H1 (cell line): Measurements from ENCODE around the gene SLC10A6. TPM values are rescaled to one million over a fixed set of nuclear protein-coding genes. Genes with fewer than 3 reads are reported as not detected.

Experiments used
- CTCF ChIA-PET: fragments of 300-600 bp; sonication (Branson Sonifier 250); formaldehyde crosslinking; loops from one replicate; lab custom pipeline; 2021; ENCODE audit not compliant: partially characterized antibody; lab: Charles Lee
- POLR2A ChIA-PET: fragments of 300-600 bp; sonication (Branson Sonifier 250); formaldehyde crosslinking; loops from one replicate; lab custom pipeline; 2021; ENCODE audit warnings: inconsistent platforms; ENCODE audit not compliant: partially characterized antibody; lab: Charles Lee
- DNase-seq, 2 experiments: peaks; one replicate each; pipeline versions ENCODE4 v3.0.0 to v3.0.0-alpha.2; 2010 to 2022; ENCODE audit warnings: low spot score in 2 of 2, low read depth in 1 of 2, mixed read lengths in 1 of 2
- FAIRE-seq: peaks from 2 replicates; lab custom pipeline; 2011; peaks lifted over from hg19 to GRCh38; lab: Jason Lieb, UNC
- H2AFZ ChIP-seq: 2 replicates; pipeline ENCODE4 v1.8.1; 2012; ENCODE audit warnings: low read length, inconsistent platforms
- H2AK5ac ChIP-seq: 2 replicates; pipeline ENCODE4 v1.6.1; 2013; ENCODE audit warnings: low read depth, low read length
- H2BK120ac ChIP-seq: replicated peaks from 2 replicates; pipeline ENCODE3; 2013; ENCODE audit warnings: low read depth, low read length, inconsistent platforms
- H2BK12ac ChIP-seq: 2 replicates; pipeline ENCODE4 v1.6.1; 2013; ENCODE audit warnings: low read depth, low read length
- H2BK15ac ChIP-seq: 2 replicates; pipeline ENCODE4 v1.6.1; 2013; ENCODE audit warnings: low read length
- H2BK20ac ChIP-seq: 2 replicates; pipeline ENCODE4 v1.6.1; 2013; ENCODE audit warnings: low read length
- H2BK5ac ChIP-seq: 2 replicates; pipeline ENCODE4 v1.6.1; 2013; ENCODE audit warnings: low read depth, low read length
- H3K14ac ChIP-seq: 2 replicates; pipeline ENCODE4 v1.6.1; 2013; ENCODE audit warnings: inconsistent platforms; ENCODE audit not compliant: insufficient read length
- H3K18ac ChIP-seq: 2 replicates; pipeline ENCODE4 v1.6.1; 2013; ENCODE audit warnings: low read length; ENCODE audit errors: extremely low read depth
- H3K23ac ChIP-seq: 2 replicates; pipeline ENCODE4 v1.6.1; 2013; ENCODE audit warnings: inconsistent platforms; ENCODE audit not compliant: insufficient read length
- H3K23me2 ChIP-seq: 2 replicates; pipeline ENCODE4 v1.6.1; 2013; ENCODE audit warnings: low read depth, low read length
- H3K27ac ChIP-seq: 2 replicates; pipeline ENCODE4 v1.6.1; 2011; ENCODE audit warnings: low read depth, low read length, inconsistent platforms
- H3K27me3 ChIP-seq, 4 experiments: replicated peaks in 1 of 4; 1 replicate in 1 of 4; 2 replicates in 3 of 4; pipeline versions ENCODE4 v1.6.1 to v1.8.1; 2011 to 2013; ENCODE audit warnings: low read length in 3 of 4, mild to moderate bottlenecking in 3 of 4, inconsistent platforms in 2 of 4, mixed read lengths in 2 of 4, moderate library complexity in 1 of 4; ENCODE audit not compliant: control insufficient read depth in 3 of 4, insufficient read depth in 3 of 4; ENCODE audit errors: extremely low read depth in 1 of 4
- H3K36me3 ChIP-seq, 4 experiments: 2 replicates each; pipeline versions ENCODE4 v1.6.1 to v1.8.1; 2011 to 2013; ENCODE audit warnings: mild to moderate bottlenecking in 4 of 4, low read length in 3 of 4, moderate library complexity in 2 of 4, control low read depth in 1 of 4, inconsistent platforms in 1 of 4; ENCODE audit not compliant: insufficient read depth in 4 of 4, control insufficient read depth in 2 of 4
- H3K4ac ChIP-seq: replicated peaks from 2 replicates; pipeline ENCODE3; 2013; ENCODE audit warnings: low read length, low read depth, mixed read lengths, inconsistent platforms; ENCODE audit not compliant: insufficient read length
- H3K4me1 ChIP-seq, 4 experiments: replicated peaks in 1 of 4; 1 replicate in 1 of 4; 2 replicates in 3 of 4; pipeline versions ENCODE4 v1.6.1 to v1.8.1; 2011 to 2013; ENCODE audit warnings: low read length in 3 of 4, inconsistent platforms in 2 of 4, mixed read lengths in 1 of 4; ENCODE audit not compliant: insufficient read depth in 4 of 4, control insufficient read depth in 3 of 4
- H3K4me2 ChIP-seq, 2 experiments: 2 replicates each; pipeline versions ENCODE4 v1.6.1 to v1.8.1; 2011 to 2013; ENCODE audit warnings: low read depth in 2 of 2, low read length in 2 of 2, control low read depth in 1 of 2, inconsistent platforms in 1 of 2, mild to moderate bottlenecking in 1 of 2; ENCODE audit not compliant: insufficient read depth in 1 of 2
- H3K4me3 ChIP-seq, 4 experiments: fragments of 200-600, 300-600 bp in 1 of 4; sonication (generic), shearing (Covaris generic), sonication (Bioruptor Twin) in 1 of 4; 2 replicates each; pipeline versions ENCODE4 v1.5.1 to v1.8.1; 2011 to 2016; ENCODE audit warnings: low read length in 4 of 4, low read depth in 3 of 4, control low read depth in 2 of 4, inconsistent platforms in 2 of 4, mild to moderate bottlenecking in 2 of 4, mixed read lengths in 1 of 4, moderate library complexity in 1 of 4; ENCODE audit not compliant: insufficient read depth in 2 of 4; ENCODE audit errors: extremely low read depth in 1 of 4
- H3K56ac ChIP-seq: replicated peaks from 2 replicates; pipeline ENCODE3; 2013; ENCODE audit warnings: low read depth, mild to moderate bottlenecking, mixed read lengths, low read length, inconsistent platforms; ENCODE audit not compliant: insufficient read length
- H3K79me1 ChIP-seq: 2 replicates; pipeline ENCODE4 v1.6.1; 2013; ENCODE audit warnings: low read depth, low read length, control low read depth
- H3K79me2 ChIP-seq, 2 experiments: 2 replicates each; pipeline versions ENCODE4 v1.6.1 to v1.8.1; 2012 to 2013; ENCODE audit warnings: low read length in 2 of 2, mild to moderate bottlenecking in 2 of 2, inconsistent platforms in 1 of 2; ENCODE audit not compliant: insufficient read depth in 2 of 2, control insufficient read depth in 1 of 2
- H3K9ac ChIP-seq, 4 experiments: replicated peaks in 1 of 4; 1 replicate in 1 of 4; 2 replicates in 3 of 4; pipeline versions ENCODE4 v1.6.1 to v1.8.1; 2011 to 2013; ENCODE audit warnings: low read depth in 3 of 4, low read length in 3 of 4, control low read depth in 2 of 4, mild to moderate bottlenecking in 2 of 4, moderate library complexity in 2 of 4, inconsistent platforms in 1 of 4; ENCODE audit errors: extremely low read depth in 1 of 4
- H3K9me3 ChIP-seq, 2 experiments: 2 replicates each; pipeline versions ENCODE4 v1.6.1 to v1.8.1; 2012 to 2013; ENCODE audit warnings: mild to moderate bottlenecking in 2 of 2, moderate library complexity in 2 of 2, control low read depth in 1 of 2, inconsistent platforms in 1 of 2, low read depth in 1 of 2, low read length in 1 of 2, mixed read lengths in 1 of 2; ENCODE audit not compliant: insufficient read depth in 2 of 2
- H4K20me1 ChIP-seq, 2 experiments: replicated peaks in 1 of 2; 2 replicates each; pipeline versions ENCODE3 to v1.8.1; 2011 to 2013; ENCODE audit warnings: inconsistent platforms in 2 of 2, low read length in 2 of 2, mild to moderate bottlenecking in 1 of 2; ENCODE audit not compliant: insufficient read depth in 2 of 2, control insufficient read depth in 1 of 2
- H4K5ac ChIP-seq: 2 replicates; pipeline ENCODE4 v1.6.1; 2013; ENCODE audit warnings: low read length, low read depth, mixed read lengths, inconsistent platforms; ENCODE audit not compliant: insufficient read length
- H4K8ac ChIP-seq: 2 replicates; pipeline ENCODE4 v1.8.0; 2013; ENCODE audit warnings: mild to moderate bottlenecking, moderate library complexity, low read length, inconsistent platforms; ENCODE audit not compliant: insufficient read depth; ENCODE audit errors: extremely low read depth
- H4K91ac ChIP-seq: replicated peaks from 2 replicates; pipeline ENCODE3; 2013; ENCODE audit warnings: low read length, mixed read lengths, inconsistent platforms; ENCODE audit not compliant: insufficient read length
- CTCF ChIP-seq, 3 experiments: IDR thresholded peaks; 1 replicate in 2 of 3; 2 replicates in 1 of 3; pipeline versions ENCODE4 v1.5.1 to v1.6.1; 2011; ENCODE audit warnings: low read length in 3 of 3, mild to moderate bottlenecking in 3 of 3, inconsistent platforms in 2 of 3, low read depth in 1 of 3, moderate library complexity in 1 of 3; ENCODE audit not compliant: insufficient read depth in 1 of 3; ENCODE audit errors: control extremely low read depth in 1 of 3
- GABPA ChIP-seq: IDR thresholded peaks from 2 replicates; pipeline ENCODE4 v1.6.1; 2011; ENCODE audit warnings: mild to moderate bottlenecking, low read length, moderate library complexity, borderline replicate concordance; ENCODE audit not compliant: insufficient read depth
- HDAC6 ChIP-seq: IDR thresholded peaks from one replicate; pipeline ENCODE4 v1.7.1; 2012; ENCODE audit warnings: low read depth, mild to moderate bottlenecking, inconsistent platforms, low read length, moderate library complexity
- KDM5A ChIP-seq: fragments of 200-600 bp; IDR thresholded peaks from 2 replicates; pipeline ENCODE4 v1.7.1; 2012; ENCODE audit warnings: mild to moderate bottlenecking, low read length, inconsistent platforms, mixed read lengths
- SIN3A ChIP-seq, 2 experiments: IDR thresholded peaks in 1 of 2; conservative IDR thresholded peaks in 1 of 2; 2 replicates each; pipeline ENCODE4 v1.6.1; 2011 to 2012; ENCODE audit warnings: low read length in 2 of 2, improper control_type of control experiment in 1 of 2, low read depth in 1 of 2, mild to moderate bottlenecking in 1 of 2
- SUZ12 ChIP-seq: fragments of 200-600 bp; sonication (generic); IDR thresholded peaks from 2 replicates; pipeline ENCODE4 v1.6.1; 2012; ENCODE audit warnings: mild to moderate bottlenecking, inconsistent platforms, low read length, moderate library complexity, mixed read lengths
- TBP ChIP-seq: IDR thresholded peaks from 2 replicates; pipeline ENCODE4 v1.6.1; 2011; ENCODE audit warnings: low read depth, low read length, improper control_type of control experiment
- WGBS, 2 experiments: shearing (Covaris generic) in 1 of 2; methylation state at CpG; one replicate each; pipeline versions ENCODE4 v1.1.6 to v1.1.7; 2013 to 2015; ENCODE audit warnings: low lambda C conversion rate in 2 of 2, mixed read lengths in 2 of 2, inconsistent platforms in 1 of 2, low coverage in 1 of 2, missing lambda C conversion rate in 1 of 2; ENCODE audit not compliant: insufficient replicate concordance in 2 of 2, insufficient coverage in 1 of 2, insufficient read length in 1 of 2; ENCODE audit errors: extremely low coverage in 1 of 2, missing lambda C conversion rate in 1 of 2; 5-methylcytosine and 5-hydroxymethylcytosine counted together
- polyA plus RNA-seq, 7 experiments: library from polyadenylated mRNA; depleted of rRNA in 3 of 7; stranded (reverse) in 5 of 7; unstranded in 2 of 7; fragments of >200 nt in 5 of 7; fragments of 200-250 nt in 2 of 7; gene quantifications; 1 replicate in 5 of 7; 2 replicates in 1 of 7; 4 replicates in 1 of 7; pipeline versions ENCODE4 v1.2.1 to v1.2.3, GENCODE V29; 2011 to 2013; ENCODE audit warnings: missing spikeins in 2 of 7, mixed read lengths in 2 of 7
- total RNA-seq: library from RNA; stranded (reverse); fragmentation: NEBNext Ultra II Directional; extraction: Animal tissue kit (Norgen Biotek cat#: 25700); gene quantifications from 2 replicates; pipeline ENCODE4 v1.2.1, GENCODE V29; 2021

The SLC10A6 gene
- total and polyA plus RNA-seq, 2 of the 8 experiments (the other 6 are each of a cell fraction or from before 2014, with no cell fraction given): not detected

GRCh38 chr4:86840858-86841257 lies 8.3 kb downstream of the SLC10A6 start:
- Histone ChIP-seq H2BK20ac (no peak overlapping the region), H3K4ac (no peak overlapping the region), H3K56ac (no peak overlapping the region), H3K4me3 (no peak overlapping the region), H2BK5ac (no peak overlapping the region), H3K23ac (no peak overlapping the region), H2AFZ (no peak overlapping the region), H3K23me2 (no peaks in the 10 kb centered on the region), H3K4me2 (no peak overlapping the region), H3K36me3 (no peaks in the 10 kb centered on the region), H3K79me1 (no peaks in the 10 kb centered on the region), H2BK120ac (no peak overlapping the region), H4K91ac (no peak overlapping the region), H3K27me3 (no peaks in the 10 kb centered on the region), H3K9me3 (no peaks in the 10 kb centered on the region), H3K27ac (no peak overlapping the region), H3K14ac (no peak overlapping the region), H2BK12ac (no peak overlapping the region), H2BK15ac (no peak overlapping the region), H3K9ac (no peak overlapping the region), H4K5ac (no peak overlapping the region), H2AK5ac (no peak overlapping the region), H4K20me1 (no peaks in the 10 kb centered on the region), H3K79me2 (no peaks in the 10 kb centered on the region), H3K4me1 (no peaks in the 10 kb centered on the region), H4K8ac (no peak overlapping the region), H3K18ac (no peak overlapping the region)
- no peak for FAIRE-seq
- WGBS, 2 experiments: 89% methylated on average over 1 of the region's 1 CpG; no CpG with 5 or more reads in 1 of the 2 experiments
- ChIA-PET CTCF (no interaction called here), POLR2A (no interaction called here)
- no peak for DNase-seq
- no peak for TF ChIP-seq SUZ12
- no peak for TF ChIP-seq CTCF (IDR thresholded peaks at IDR 0.05; ENCODE audit: control extremely low read depth in 1 of 3, insufficient read depth in 1 of 3, low read depth in 1 of 3, low read length in 3 of 3)
- no peak for TF ChIP-seq KDM5A
- no peak for TF ChIP-seq TBP
- TF ChIP-seq HDAC6: no peak
- TF ChIP-seq GABPA: no peak
- TF ChIP-seq SIN3A (conservative IDR thresholded peaks at IDR 0.05 in 1 of 2, IDR thresholded peaks at IDR 0.05 in 1 of 2; ENCODE audit: low read depth in 1 of 2, low read length in 2 of 2): no peak
